GM10266 (cell line): ENCODE results near the gene TIFAB.

Experiments used
- DNase-seq: peaks from one replicate; pipeline ENCODE4 v3.0.0; 2012; ENCODE audit errors: extremely low spot score
- CTCF ChIP-seq: IDR thresholded peaks from 2 replicates; pipeline ENCODE4 v1.5.1; 2012; ENCODE audit warnings: mild to moderate bottlenecking, low read depth; ENCODE audit not compliant: control insufficient read depth, insufficient read depth; ENCODE audit errors: missing control alignments

TIFAB gene

DNA sequence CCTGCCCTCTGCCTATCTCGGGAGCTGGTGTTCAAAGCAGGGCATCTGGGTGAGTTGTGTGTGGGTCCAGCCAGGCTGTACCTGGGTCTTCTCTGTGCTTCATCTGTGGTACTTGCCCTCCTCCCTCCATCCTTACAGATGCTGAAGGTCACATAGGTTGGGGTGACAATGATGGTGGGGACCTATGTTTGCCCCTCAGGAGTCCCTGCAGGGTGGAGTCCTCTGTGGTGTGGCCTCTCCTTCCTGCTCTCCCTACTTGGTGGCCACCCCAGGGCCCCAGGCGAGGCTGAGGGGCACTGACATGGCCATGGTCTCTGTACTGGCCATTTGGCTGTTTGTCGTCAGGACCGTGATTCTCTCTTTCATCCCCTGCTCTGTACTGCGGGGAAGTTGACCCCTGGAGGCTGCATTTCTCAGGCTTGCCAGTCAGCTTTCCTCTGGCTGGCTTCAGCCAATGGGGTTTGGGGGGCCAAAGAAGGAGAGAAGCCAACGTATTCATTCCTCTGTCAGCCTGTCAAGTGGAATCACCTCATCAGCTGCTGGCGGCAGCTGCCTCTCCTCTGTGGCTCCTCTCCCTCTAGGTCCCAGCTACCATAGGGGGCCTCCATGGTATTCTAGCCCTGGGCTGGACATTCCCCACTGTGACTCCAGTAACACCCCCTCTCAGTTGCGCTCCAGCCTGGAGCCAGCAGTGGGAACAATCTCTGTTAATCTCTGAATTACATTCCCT is 9.6 kb downstream of the TIFAB start:
- DNase-seq: no peak
- TF ChIP-seq CTCF: no peak

- TF ChIP-seq CTCF: no peak
- no peak for DNase-seq
Observed at GRCh38 chr5:135441919-135442318, 10.2 kb downstream of the TIFAB start.

- TF ChIP-seq CTCF: no peak
- no peak for DNase-seq
Observed at GRCh38 chr5:135441350-135441831, 10.8 kb downstream of the TIFAB start.

DNA sequence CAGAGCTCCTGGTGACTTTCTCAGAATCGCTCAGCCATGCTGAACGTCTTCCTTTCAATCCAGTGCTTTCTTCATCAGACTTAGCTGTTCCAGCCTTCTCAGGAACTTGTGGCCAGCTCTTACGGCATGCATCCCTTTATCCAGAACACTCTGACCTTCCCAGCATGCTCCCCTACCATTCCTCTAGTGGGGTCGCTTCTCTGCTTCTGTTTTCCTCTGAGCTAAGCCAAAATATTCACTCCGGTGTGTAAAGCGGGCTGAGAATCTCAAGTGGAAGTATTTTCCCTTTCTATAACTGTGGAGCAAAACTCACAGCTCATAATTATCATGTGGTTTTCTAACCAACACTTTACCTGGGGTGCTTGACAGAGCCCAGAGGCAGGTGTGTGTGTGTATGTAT is 11.2 kb downstream of the TIFAB start:
- TF ChIP-seq CTCF: no peak
- no peak for DNase-seq

DNA sequence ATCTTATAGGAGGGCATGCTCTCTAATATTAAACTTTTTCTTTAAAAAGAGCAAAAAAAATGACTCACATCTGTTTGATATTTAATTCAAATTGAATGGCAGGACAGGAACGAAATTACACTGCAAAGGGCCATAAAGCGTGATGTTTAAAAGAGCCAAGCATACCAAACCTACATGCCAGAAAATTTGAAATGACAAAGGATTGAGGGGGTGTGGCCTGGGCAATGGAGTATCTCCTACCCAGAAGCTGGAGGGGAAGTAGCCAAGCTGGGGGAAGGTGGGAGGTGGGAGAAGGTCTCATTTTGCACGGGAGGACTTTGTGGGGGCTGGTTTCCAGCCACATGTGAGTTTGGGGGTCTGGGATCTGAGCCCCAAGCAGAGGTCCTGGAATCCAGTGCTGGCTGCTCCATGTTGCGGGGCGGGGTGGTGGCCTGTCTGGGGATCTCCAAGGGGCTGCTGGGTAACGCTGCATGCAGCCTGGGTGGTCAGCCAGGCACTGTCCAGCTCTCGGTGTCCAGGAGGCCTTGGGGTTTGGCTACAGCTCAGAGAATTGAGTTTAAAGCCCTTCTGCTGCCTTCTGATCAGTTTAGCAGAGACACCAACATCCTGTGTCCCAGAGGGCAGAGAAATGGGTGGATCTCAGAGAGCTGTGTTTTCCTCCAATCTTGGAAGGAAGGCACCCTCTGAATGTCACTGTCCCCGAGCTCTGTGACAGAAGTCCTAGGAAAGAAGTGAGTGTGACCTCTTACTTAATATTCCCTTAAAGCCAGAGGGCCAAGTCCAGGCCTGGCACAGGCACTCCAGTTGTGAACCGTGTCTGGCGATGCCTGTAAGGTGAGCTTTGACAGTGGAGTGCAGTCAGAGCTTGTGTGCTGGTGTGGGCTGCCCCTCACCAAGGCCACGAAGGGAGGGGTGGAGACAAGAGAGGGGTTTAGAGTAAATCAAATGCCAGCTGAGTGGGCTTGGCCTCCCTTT is 12.6 kb downstream of the TIFAB start:
- DNase-seq: no peak
- TF ChIP-seq CTCF: no peak

GRCh38 chr5:135438636-135439221 is 13.4 kb downstream of the TIFAB start:
- TF ChIP-seq CTCF: no peak
- no peak for DNase-seq
